ENCODE data around the gene NAP1L4. TPM values are rescaled to one million over a fixed set of nuclear protein-coding genes. Genes with fewer than 3 reads are reported as not detected.
A peak's percentile ranks its signal among the peaks of the same experiment; 100 is the strongest.

The NAP1L4 gene
- total and polyA plus RNA-seq, 2 of the 8 experiments (the other 6 are each of a cell fraction or from before 2014, with no cell fraction given) = 75.8 to 194 TPM

GRCh38 chr11:2929950-2930703 is 62.0 kb downstream of the NAP1L4 start:
- Histone ChIP-seq H3K23me2 (ENCODE audit: low read depth, low read length) (peaks cover 8% of the 10 kb centered on the region; the same call in 1 of the 2 replicates), H3K23ac (ENCODE audit: insufficient read length) (no peak overlapping the region), H4K5ac (ENCODE audit: insufficient read length, low read depth, low read length) (no peak overlapping the region), H3K79me2 (ENCODE audit: control insufficient read depth in 1 of 2, insufficient read depth in 2 of 2, low read length in 2 of 2) (no peaks in the 10 kb centered on the region), H3K9me3 (ENCODE audit: insufficient read depth in 2 of 2, low read depth in 1 of 2, low read length in 1 of 2) (no peaks in the 10 kb centered on the region), H3K27me3 (replicated peaks in 1 of 4; ENCODE audit: control insufficient read depth in 3 of 4, extremely low read depth in 1 of 4, insufficient read depth in 3 of 4, low read length in 3 of 4) (peaks cover 25 to 41% (median 37%) of the 10 kb centered on the region in 4 experiments), H4K91ac (replicated peaks; ENCODE audit: insufficient read length, low read length) (peak overlapping the region; percentile 50), H3K4me2 (ENCODE audit: insufficient read depth in 1 of 2, low read depth in 2 of 2, low read length in 2 of 2) (peak overlapping the region; percentile 72 to 88), H3K9ac (replicated peaks in 1 of 4; ENCODE audit: extremely low read depth in 1 of 4, low read depth in 3 of 4, low read length in 3 of 4) (no peak overlapping the region), H3K56ac (replicated peaks; ENCODE audit: insufficient read length, low read depth, low read length) (no peak overlapping the region), H3K4ac (replicated peaks; ENCODE audit: insufficient read length, low read depth, low read length) (no peak overlapping the region), H4K20me1 (replicated peaks in 1 of 2; ENCODE audit: control insufficient read depth in 1 of 2, insufficient read depth in 2 of 2, low read length in 2 of 2) (peaks cover 4 to 9% of the 10 kb centered on the region in 2 experiments), H3K18ac (ENCODE audit: extremely low read depth, low read length) (0 out of 2 replicates have a peak overlapping the region, but pooled peaks have one; percentile 62), H2BK12ac (ENCODE audit: low read depth, low read length) (peak overlapping the region; percentile 45; the same call in 1 of the 2 replicates), H3K14ac (ENCODE audit: insufficient read length) (no peak overlapping the region), H2BK120ac (replicated peaks; ENCODE audit: low read depth, low read length) (peak overlapping the region; percentile 43), H2BK20ac (ENCODE audit: low read length) (no peak overlapping the region; the same call in 1 of the 2 replicates), H3K4me3 (ENCODE audit: extremely low read depth in 1 of 4, insufficient read depth in 2 of 4, low read depth in 3 of 4, low read length in 4 of 4) (peak overlapping the region; percentile 12 to 56 (median 32)), H3K36me3 (ENCODE audit: control insufficient read depth in 2 of 4, insufficient read depth in 4 of 4, low read length in 3 of 4) (no peaks in the 10 kb centered on the region), H4K8ac (ENCODE audit: extremely low read depth, insufficient read depth, low read length) (peak overlapping the region; percentile 45), H3K79me1 (ENCODE audit: low read depth, low read length) (no peaks in the 10 kb centered on the region), H3K4me1 (replicated peaks in 1 of 4; ENCODE audit: control insufficient read depth in 3 of 4, insufficient read depth in 4 of 4, low read length in 3 of 4) (peaks cover 0 to 13% (median 5%) of the 10 kb centered on the region in 4 experiments; a peak in 6 of 7 replicates), H2BK15ac (ENCODE audit: low read length) (no peak overlapping the region), H2AK5ac (ENCODE audit: low read depth, low read length) (no peak overlapping the region), H3K27ac (ENCODE audit: low read depth, low read length) (no peak overlapping the region), H2BK5ac (ENCODE audit: low read depth, low read length) (0 out of 2 replicates have a peak overlapping the region, but pooled peaks have one; percentile 12), H2AFZ (ENCODE audit: low read length) (no peak overlapping the region)
- DNase-seq (ENCODE audit: low read depth in 1 of 2, low spot score in 2 of 2) (peak in 1 of 2 experiments; percentile 73), FAIRE-seq (no peak)
- CTCF ChIA-PET (ENCODE audit: partially characterized antibody) = interaction anchor here (0.5 to 9.4 kb wide), 29 partner anchors 9 to 767 kb away, joined by 3 to 129 read pairs (median 3); partner anchors contain the start of gene CDKN1C
- WGBS, 2 experiments (ENCODE audit: extremely low coverage in 1 of 2, insufficient coverage in 1 of 2, insufficient read length in 1 of 2, insufficient replicate concordance in 2 of 2, low coverage in 1 of 2, low lambda C conversion rate in 2 of 2, missing lambda C conversion rate in 1 of 2) = 8% methylated on average over 46 of the region's 47 CpGs; no CpG with 5 or more reads in 1 of the 2 experiments
- POLR2A ChIA-PET (ENCODE audit: partially characterized antibody) = interaction anchor here (0.9 to 3.1 kb wide), 15 partner anchors 9 to 397 kb away, joined by 3 to 20 read pairs (median 6); partner anchors contain the start of genes CARS1, CDKN1C and NAP1L4
- TF ChIP-seq ATF3 (IDR thresholded peaks at IDR 0.05; ENCODE audit: insufficient read depth, low read depth, low read length) (0 out of 2 replicates have a peak, but pooled peaks have one; percentile 40), JUN (IDR thresholded peaks at IDR 0.05; ENCODE audit: low read depth, low read length) (0 out of 2 replicates have a peak, but pooled peaks have one; percentile 18), TAF1 (IDR thresholded peaks at IDR 0.05; ENCODE audit: low read depth, low read length) (0 out of 2 replicates have a peak, but pooled peaks have one; percentile 11), RNF2 (IDR thresholded peaks at IDR 0.05; ENCODE audit: borderline replicate concordance, low read depth, low read length, missing control alignments, poor library complexity, severe bottlenecking) (peak; percentile 23), KDM1A (IDR thresholded peaks at IDR 0.05; ENCODE audit: borderline replicate concordance, low read length) (peak; percentile 99), SRF (IDR thresholded peaks at IDR 0.05; ENCODE audit: low read depth, low read length) (no peak), HDAC2 (IDR thresholded peaks at IDR 0.05; ENCODE audit: borderline replicate concordance in 1 of 2, low read depth in 2 of 2, low read length in 2 of 2) (peak in 1 of 2 experiments; percentile 91; a peak in 1 of 4 replicates), MAX (IDR thresholded peaks at IDR 0.05) (peak; percentile 62), MAFK (IDR thresholded peaks at IDR 0.05; ENCODE audit: low read depth, low read length) (peak; percentile 28; the same call in 1 of the 2 replicates)

Data from H1 (cell line).